Superior temporal gyrus (tissue), 1 donor: Measurements from ENCODE around the gene BICD2.
"Not testable (repeated sequence)": the region's sequence is repeated elsewhere in the genome, so short reads cannot be mapped to it uniquely, and the experiment has no call there.

ENCODE experiments used
- DNase-seq: peaks from one replicate; pipeline ENCODE4 v3.0.0-alpha.2; 2016; ENCODE audit errors: extremely low spot score

BICD2 gene

DNA sequence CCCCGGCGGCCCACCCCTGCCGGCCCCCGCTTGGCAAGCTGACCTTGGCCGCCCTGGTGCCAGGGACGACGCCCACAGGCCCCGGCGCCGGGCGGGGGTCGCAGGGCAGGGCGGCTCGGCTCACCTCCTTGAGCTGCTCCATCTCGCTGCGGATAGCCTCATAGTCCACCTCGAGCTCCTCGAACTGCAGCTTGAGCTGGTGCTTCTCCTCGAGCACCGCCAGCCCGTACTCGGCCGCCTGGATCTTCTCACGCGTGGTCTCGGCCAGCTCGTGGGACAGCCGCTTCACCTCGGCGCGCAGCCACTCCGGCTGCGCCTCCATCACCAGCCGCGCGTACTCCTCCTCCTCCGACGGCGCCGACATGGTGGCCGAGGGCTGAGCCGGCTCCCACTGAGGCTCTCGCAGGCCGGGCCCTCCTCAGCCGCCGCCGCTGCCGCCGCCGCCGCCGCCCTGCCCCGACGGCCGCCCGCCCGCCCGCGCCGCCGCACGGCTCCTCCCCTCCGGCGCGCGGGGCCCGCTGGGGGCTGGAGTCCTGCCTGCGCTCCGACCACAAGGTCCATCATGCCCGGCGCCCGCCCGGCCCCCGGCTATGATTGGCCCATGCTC is at the start of gene BICD2:
Gene BICD2 (minus strand): TSS at position 453 of the 607 bp plus-strand sequence. CDS start 89 bp downstream, at position 364.
- DNase-seq = no peak

DNA sequence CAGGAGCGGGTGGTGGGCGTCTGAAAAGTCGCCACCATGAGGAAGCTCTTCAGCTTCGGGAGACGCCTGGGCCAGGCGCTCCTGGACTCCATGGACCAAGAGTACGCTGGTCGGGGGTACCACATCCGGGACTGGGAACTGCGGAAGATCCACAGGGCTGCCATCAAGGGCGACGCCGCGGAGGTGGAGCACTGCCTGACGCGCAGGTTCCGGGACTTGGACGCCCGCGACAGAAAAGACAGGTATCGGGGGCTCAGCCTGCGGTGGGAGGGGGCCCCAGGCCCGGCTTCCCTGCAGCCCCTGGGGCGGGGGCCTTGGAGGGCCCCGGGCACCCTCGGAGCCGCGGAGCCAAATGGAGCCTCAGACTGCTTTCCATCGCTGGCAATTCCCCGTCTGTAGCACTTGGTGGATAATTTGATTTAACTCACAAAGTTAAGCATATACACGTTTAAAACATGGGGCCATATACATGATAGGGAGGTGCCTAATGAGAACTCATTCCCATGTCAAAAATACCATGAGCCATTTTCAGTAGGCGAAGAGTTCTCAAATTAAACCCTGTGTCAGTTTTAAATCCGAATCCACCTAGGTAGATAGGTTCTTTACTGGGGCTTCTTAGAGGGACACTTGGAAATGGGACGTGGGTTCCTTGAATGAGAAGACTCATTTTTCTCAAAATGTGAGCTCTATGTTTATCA is 45.1 kb upstream of the BICD2 start:
- DNase-seq = not testable (repeated sequence)

DNA sequence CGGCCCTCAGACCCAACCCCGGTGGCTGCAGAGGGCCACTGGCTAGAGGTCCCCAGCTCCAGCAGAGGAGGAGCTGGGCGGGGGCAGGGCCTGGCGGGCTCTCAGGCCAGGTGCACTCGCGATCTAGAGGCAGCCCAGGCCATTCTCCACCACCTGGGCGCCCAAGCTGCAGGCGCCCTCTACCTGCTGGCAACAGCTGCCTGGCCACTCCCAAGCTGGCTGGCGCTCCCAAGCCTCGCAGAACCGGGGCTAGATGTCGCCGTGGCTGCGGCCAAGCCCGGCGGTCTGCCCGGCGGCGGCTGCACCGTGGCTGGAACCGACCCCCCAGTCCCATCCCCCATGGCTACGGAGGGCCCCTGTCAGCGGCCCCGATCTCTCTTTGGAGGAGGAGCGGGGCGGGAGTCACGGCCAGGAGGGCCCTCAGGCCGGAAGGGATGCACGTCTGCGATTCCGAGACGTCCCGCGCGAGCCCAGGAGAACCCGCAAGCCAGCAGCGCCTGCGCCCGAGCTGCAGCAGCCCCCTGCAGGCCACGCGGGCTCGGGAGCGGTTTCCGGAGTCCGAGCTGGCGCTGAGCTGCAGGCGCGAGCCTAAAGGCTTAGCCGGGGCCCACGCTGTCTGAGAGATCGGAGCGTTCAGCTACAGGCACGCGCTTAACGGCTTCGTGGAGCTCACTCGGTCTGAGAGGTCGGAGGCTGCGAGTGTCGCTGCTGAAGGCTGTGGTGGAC is 44.3 kb upstream of the BICD2 start:
- DNase-seq = peak; percentile 23

DNA sequence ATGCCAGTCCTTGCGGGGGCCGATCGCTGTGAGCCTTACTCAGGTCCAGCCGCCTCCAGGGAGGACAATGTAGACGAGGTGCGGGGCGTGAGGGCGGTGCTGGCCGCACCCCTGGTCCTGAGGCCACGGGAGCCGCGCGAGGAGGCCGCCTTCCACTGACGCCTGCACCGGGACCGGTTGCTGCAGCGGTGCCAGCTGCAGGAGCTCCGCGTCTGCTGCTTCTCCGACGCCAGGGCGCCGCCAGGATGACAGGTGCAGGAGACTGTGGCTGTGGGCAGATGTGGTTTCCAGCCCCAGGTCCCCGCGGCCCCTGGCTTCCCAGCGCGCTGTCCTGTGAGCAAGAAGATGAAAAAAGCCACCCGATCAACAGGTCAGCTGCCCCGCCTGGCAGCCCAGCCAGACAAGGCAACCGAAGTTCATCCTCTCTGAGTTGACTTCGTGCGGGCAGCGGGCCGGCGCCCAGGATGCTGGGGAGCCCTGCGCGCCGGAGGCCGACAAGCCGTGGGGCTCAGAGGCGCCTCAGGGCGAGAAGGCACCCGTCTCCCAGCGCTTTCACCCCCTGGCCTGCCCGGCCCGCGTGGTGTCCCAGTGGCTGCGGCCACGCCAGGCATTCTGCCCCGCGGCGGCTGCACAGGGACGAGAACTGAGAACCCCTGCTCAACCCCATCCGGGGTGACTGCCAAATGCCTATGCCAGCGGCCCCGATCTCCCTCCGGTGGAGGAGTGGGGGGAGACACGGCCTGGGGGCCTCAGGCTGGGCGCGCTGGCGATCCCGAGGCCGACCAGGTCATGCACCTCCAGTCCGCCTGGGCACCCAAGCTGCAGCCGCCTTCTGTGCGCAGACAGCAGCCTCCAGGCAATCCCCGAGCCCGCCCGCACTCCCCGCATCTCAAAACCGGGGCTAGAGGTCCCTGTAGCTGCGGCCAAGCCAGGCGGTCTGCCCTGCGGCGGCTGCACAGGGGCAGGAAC is 43.4 kb upstream of the BICD2 start:
- no peak for DNase-seq

DNA sequence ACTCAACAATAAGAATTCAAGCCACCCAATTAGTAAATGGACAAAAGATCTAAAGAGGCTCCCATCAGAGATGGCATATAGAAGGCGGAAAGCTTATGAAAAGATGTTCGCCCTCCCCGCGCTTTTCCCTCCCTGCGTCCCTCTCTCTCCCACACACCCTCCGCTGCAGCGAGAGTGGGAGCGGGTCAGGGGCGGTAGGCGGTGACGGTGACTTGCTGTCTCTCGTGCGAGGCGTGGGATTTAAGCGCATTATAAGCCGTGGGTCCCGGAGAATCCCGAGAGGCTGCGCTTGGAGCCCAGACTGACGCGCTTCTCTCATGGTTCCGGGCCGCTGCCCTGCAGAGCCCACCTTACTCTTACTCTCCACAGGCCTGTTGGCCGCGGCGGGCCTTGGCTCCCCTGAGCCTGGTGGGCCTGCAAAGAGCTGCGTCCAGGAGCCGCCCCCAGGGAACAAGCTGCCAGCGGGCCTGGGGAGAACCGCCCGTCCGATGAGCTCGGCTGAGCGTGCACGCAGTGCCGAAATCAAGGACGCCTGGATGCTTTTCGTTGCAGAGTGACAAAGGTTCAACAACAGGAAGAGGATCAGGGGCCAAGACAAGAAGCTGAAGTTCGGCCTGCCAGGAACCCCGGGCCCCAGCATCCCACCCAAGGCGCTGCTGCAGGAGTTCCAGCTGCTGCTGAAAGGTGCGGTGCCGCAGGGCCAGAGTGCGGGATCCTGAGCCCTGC is 42.6 kb upstream of the BICD2 start:
- DNase-seq = no peak

DNA sequence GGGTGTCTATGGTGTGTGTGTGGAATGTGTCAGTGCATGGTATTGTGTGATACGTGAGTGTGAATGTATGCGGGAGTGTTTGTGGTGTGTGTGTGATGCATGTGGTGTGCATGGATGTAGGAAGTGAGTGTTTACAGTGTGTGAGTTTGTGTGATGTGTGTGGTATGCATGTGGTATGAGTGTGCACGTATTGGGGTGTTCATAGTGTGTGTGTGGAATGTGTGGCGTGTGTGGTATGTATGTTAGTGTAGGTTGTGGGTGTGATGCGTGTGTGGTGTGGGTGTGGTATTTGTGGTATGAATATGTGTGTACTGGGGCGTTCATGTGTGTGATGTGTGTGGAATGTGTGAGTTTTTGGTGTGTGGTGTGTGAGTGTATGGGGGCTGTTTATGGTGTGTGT is 40.1 kb upstream of the BICD2 start:
- no peak for DNase-seq

DNA sequence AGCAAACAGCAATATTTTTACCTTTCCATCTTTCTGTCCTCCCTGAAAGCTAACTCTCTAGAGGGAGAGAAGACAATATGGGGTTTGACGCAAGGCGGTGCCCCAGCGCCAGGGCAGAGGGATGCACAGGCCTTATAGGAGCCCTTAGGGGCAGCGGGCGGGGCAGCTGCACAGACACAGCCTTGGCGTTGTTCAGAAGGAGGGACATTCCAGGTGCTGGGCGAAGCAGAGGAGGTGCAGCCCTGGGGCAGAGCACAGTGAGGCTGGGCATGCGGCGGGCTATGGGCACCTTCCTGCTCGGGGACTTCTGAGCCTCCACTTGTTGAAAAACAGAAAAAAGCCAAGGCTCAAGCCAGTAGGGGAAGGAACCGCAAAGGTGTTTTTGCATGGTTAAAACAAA is 33.7 kb upstream of the BICD2 start:
- DNase-seq = no peak

DNA sequence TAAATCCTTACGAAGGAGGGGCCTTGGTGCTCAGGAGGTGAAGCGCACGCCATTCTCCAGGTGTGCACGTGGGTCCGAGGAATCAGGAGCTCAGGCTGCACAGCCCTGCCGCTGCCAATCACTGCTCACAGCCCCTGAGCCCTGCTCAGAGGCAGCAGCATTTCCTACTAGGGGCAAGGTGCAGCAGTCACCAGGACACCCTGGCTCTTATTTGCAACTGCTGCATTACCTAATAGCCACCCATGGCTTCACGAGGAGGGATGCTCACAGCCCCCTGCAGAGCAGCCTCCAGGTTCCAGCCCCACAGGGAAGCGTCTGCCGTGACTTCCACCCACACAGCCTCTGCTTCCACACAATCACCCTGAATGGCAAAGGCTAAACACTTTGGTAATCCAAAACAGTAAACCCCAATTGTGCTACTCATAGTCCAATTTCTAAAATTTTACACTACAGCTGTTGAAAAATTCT is 31.7 kb upstream of the BICD2 start:
- not testable (repeated sequence) for DNase-seq

DNA sequence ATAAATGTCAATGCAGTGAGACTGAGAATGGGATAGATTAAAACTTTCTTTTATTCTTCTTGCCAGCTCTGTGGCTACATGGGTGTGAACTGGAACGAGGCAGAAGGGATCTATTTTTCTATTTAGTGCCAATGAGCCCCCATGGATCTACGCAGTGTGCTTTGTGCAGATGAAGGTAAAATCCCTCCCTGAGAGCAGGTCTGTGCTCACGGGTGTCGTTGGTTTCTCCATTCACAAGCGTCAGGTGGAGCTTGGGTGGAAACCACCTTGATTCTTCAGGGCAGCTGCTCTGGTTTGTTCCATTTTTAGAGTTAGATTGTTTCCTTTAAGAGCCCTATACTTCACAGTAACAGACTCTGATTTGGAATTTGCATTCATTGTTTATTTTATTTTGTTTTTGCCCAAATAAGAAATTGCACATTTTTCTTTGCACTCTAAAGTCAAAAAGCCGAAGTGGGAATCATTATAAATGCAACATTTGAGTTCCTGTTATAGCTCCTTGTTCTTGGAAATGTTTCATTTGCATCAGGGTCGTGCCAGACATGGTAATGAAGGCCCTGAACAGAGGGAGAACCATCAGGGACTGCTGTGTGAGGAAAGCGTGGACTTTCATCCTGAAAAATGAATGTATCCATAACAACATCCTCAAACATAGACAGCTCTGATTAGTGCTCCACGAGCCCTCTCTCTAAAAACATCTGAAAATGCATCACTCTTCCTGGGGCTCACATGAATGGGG is 31.1 kb upstream of the BICD2 start:
- no peak for DNase-seq

DNA sequence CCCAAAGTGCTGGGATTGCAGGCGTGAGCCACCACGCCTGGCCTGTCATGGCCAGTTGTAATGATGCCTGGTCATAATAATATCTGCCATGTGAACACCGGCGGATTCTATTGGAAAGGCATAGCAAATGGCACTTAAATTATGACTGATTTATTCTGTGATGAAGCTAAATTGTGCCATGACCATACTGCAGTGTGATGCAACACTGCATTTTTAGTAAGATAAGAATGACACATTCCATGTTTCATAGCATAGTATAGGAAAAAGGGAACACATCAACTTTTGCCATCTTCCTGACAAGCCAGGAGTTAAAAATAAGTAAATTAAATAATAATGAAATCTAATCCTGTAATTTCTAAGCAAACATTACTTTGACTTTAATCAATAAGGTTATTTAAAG is 30.4 kb upstream of the BICD2 start:
- DNase-seq = no peak

DNA sequence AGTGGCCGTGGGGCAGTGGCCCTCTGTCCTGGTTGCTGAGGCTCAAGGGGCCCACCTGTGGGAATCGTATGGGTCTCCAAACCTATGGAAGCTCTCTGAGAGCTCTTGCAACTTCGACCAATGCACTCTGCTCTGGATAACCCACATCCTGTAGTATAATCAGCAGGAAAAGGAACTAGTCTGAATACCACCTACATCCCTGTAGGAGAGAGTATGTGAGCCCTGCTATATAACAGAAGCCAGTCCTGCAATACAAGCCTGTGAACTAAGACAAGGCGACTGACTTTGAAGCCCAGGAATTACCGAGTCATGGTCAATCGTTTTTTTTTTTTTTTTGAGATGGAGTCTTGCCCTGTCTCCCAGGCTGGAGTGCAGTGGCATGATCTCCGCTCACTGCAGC is 29.8 kb upstream of the BICD2 start:
- DNase-seq = no peak

DNA sequence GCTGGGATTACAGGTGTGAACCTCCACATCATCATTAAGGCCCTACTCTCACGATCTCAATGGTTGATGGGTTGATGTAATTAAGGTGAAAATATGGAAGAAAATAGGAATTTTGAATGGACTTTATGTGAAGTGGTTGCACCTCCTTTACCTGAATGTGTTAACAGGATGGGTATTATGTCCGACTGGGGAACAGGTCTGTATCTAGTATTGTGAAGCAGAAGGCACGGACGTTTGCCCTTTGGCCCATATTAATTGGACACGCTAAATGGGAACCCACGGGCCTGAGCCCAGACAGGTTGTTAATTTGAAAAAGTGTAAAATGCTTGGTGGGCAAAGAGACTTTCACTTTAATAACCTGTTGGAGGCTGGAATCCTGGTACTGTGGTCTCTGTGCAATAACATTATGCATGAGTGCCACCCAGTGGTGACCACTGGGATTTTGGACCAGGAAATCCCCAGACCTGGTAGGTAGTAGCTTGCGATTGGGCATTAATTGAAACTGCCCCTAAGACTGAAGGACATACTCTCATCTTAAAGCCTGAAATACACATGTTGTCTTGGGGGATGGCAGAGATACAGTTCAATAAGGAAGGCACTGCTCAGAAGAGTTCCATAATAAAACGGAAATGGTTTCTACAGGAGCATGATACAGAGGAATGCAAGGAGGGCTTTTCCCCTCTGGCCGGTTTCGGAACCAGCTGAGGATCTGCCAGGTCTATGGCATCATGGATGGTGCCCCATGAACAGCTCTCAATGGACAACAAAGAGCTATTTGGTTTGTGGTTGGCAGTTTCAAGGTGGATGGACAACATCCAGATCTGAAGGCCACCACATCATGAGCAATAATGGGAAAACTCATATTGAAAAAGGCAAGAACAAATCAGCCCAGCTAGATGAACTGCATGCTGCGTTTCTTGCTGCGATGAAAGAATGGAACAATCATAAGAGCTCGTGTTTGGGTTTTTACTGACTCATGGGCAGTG is 26.2 kb upstream of the BICD2 start:
- peak; percentile 94 for DNase-seq

DNA sequence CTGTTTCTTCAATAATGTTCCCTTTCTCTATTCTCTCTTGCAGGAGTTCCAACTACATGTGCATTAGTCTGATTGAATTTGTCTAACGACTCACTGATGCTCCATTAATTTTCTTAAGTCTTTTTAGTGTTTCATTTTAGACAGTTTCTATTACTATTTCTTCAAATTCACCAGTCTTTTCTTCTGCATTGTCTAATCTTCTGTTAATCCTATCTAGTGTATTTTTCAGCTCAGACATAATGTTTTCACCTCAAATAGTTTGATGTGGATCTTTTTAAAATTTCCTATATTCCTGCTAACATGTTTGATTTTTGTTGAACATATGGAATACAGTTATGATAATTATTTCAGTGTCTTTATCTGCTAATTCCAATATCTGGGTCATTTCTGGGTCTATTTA is 21.7 kb upstream of the BICD2 start:
- no peak for DNase-seq

DNA sequence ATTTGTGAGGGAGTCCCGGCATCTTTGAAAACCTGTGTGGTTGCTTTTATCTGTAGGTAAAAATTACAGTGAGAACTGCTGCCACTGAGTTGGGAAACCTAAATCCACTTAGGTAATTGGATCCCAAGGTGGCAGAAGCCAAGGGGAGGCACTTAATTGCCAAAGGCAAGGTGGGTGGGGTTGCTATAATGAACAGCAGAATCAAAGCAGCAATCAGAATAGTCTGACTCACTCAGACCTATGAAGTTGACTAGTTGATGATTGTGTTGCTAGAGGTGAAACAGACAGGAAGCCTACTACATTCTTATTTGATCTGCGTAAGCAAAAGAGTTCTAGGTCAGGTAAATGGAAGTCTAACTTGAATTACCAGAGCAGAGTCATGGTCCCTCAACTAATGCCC is 17.3 kb upstream of the BICD2 start:
- DNase-seq = no peak

DNA sequence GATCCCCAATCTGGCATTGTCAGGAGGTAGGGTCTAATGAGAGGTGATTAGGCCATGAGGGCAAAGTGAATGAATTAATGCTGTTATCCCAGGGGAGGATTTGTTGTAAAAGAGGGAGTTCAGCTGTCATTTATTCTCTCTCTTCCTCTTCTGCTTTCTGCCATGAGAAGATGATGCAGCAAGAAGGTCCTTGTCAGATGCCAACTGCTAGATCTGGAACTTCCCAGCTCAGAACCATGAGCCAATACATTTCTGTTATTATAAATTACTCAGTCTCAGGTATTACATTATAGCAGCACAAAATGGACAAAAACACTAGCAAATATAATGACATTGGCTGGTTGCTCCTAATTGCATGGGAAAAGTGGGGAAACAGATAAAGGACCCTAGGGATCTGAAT is 15.6 kb upstream of the BICD2 start:
- no peak for DNase-seq

DNA sequence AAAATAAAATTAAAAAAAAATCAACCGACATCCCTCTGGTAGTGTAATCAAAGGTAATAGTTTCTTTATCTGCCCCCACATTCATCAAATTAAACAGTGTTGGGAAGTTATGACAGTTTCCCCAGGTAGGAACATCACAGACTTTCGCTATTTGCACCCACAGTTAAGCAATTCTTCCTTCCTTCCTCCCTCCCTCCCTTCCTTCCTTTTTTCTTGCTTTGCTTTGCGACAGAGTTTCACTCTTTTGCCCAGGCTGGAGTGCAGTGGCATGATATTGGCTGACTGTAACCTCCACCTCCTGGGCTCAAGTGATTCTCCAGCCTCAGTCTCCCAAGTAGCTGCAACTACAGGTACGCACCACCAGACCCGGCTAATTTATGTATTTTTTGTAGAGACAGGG is 10.8 kb upstream of the BICD2 start:
- DNase-seq = no peak

DNA sequence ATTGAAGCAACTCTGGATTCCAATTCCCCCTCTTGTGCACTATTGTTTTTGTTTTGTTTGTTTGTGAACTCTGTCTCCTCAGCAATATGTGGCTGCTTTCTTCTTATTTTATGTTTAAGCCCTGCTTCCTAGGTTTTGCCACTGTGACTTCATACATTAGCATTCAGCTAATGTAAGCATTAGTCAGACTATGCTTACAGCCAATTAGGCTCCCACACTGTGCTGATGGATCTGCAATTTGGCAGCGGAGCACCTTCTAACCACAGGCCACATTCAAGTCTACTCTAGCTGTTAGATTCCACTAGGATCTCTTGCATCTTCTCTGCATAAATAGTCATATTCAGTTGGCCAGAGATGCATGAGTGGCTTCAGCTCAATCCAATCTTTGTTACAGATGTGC is 9.6 kb upstream of the BICD2 start:
- peak; percentile 30 for DNase-seq

DNA sequence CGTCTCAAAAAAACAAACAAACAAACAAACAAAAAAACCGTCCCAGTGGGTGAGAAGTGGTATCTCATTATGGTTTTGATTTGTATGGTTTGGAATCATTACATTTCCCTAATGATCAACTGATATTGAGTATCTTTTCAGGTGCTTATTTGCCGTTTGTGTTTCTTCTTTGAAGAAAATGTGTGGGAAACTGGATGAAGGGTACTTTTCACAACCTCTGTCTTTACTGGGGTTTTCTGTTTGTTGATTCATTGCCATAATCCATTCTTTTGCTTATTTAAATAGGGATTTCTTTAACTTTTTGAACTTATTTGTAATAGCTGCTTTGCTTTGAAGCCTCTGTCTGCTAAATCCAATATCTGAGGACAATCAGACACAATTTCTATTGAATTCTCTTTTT is 9.2 kb upstream of the BICD2 start:
- DNase-seq = no peak

DNA sequence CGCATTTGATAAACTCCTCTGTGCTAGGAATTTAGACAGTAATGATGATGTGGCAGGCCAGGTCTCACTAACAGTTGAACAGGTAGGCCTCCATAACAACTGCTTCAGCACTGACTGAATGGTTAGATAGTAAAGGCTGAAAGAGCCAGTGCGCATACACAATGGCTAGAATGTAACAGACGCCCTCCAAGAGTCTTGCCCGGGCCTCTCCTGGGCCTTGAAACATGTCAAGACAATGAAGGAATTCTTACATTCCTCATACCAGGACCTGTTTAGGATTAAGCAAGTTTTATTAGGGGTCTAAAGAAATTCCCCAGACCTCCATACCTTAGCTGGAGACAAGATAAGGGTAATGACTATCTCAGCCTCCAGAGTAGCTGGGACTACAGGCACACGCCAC is 6.7 kb upstream of the BICD2 start:
- DNase-seq = no peak
